Gastroesophageal sphincter (tissue), 4 donors: ENCODE measurements around the gene EPHB1. TPM values are rescaled to one million over a fixed set of nuclear protein-coding genes. Genes with fewer than 3 reads are reported as not detected.

Experiments
- ATAC-seq: fragments of 150-250 bp; one replicate; pipeline ENCODE4 v1.9.1; 2016; ENCODE audit warnings: mild to moderate bottlenecking, moderate library complexity
- H3K27ac ChIP-seq, 4 donors: fragments of 200-600 bp; sonication (generic) in 3 of 4; 1 replicate in 3 of 4; 2 replicates in 1 of 4; pipeline ENCODE4 v1.5.1; 2016 to 2019
- H3K27me3 ChIP-seq: fragments of 200-600 bp; sonication (generic); one replicate; pipeline ENCODE4 v1.5.1; 2019
- H3K36me3 ChIP-seq, 2 donors: fragments of 200-600 bp; sonication (generic); one replicate each; pipeline ENCODE4 v1.5.1; 2019; ENCODE audit warnings: control low read depth in 1 of 2
- H3K4me1 ChIP-seq, 3 donors: fragments of 200-600 bp; sonication (generic); 1 replicate in 2 of 3; 2 replicates in 1 of 3; pipeline ENCODE4 v1.5.1; 2016 to 2019; ENCODE audit warnings: control low read depth in 2 of 3
- H3K4me3 ChIP-seq, 2 donors: fragments of 200-600 bp; sonication (generic); one replicate each; pipeline ENCODE4 v1.5.1; 2019; ENCODE audit warnings: mild to moderate bottlenecking in 1 of 2, moderate library complexity in 1 of 2
- H3K9me3 ChIP-seq, 3 donors: fragments of 200-600 bp; sonication (generic); one replicate each; pipeline ENCODE4 v1.5.1; 2017 to 2019; ENCODE audit warnings: control low read depth in 2 of 3
- EP300 ChIP-seq: sonication (generic); formaldehyde crosslinking; IDR thresholded peaks from one replicate; pipeline ENCODE4 v1.6.1; 2017; ENCODE audit warnings: antibody characterized with exemption, mild to moderate bottlenecking
- POLR2A ChIP-seq, 2 donors: fragments of 450-650 bp; IDR thresholded peaks; one replicate each; pipeline ENCODE4 v1.6.1; 2017; ENCODE audit warnings: antibody characterized with exemption in 2 of 2, mild to moderate bottlenecking in 2 of 2, moderate library complexity in 1 of 2
- POLR2AphosphoS5 ChIP-seq: sonication (generic); formaldehyde crosslinking; IDR thresholded peaks from one replicate; pipeline ENCODE4 v1.6.1; 2017; ENCODE audit warnings: antibody characterized with exemption
- WGBS, 2 donors: methylation state at CpG; one replicate each; pipeline ENCODE4 v1.1.5; 2018; ENCODE audit warnings: low coverage in 1 of 2; 5-methylcytosine and 5-hydroxymethylcytosine counted together
- total RNA-seq, 4 donors: library from RNA; depleted of rRNA; stranded (reverse); fragments of >200 nt; gene quantifications; one replicate each; pipeline ENCODE4 v1.1.0, GENCODE V29; 2016
- TF ChIP-seq, protein P1 (sequence below), 4 experiments: fragments of 200-600 bp in 2 of 4; fragments of 450-650 bp in 2 of 4; sonication (generic) in 1 of 4; IDR thresholded peaks; one replicate each; pipeline ENCODE4 v1.5.1; 2017 to 2019; ENCODE audit warnings: antibody characterized with exemption in 4 of 4, mild to moderate bottlenecking in 2 of 4, moderate library complexity in 2 of 4

Gene EPHB1
- total RNA-seq, 4 donors from 2014 or later, result 0.81 to 5.7 (median 2.5) TPM; not detected in 1

DNA sequence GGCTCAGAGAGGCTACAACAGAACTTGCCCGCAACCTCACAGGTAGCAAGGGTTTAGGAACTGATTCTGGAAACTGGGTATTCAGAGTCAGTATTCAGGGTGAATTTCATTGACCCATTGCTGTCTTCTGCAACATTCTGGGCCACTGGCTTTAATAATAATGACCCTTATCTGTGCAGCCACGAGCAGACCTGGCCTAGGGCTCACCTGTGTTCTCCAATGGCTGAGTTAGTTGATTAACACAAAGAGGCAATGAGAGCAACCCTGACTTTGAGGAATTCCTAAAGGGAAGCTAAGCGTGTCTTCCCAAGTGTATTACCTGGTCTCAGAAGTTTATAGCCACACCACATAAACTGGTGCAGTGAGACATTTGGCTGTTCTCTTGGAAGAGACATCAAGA is 289.9 kb downstream of the EPHB1 start:
- no peaks in the 10 kb centered on the region for H3K36me3 ChIP-seq
- H3K27ac ChIP-seq, result no peak overlapping the region
- no peak for TF ChIP-seq EP300
- TF ChIP-seq POLR2A (IDR thresholded peaks at IDR 0.05), result no peak
- TF ChIP-seq, protein P1, sequence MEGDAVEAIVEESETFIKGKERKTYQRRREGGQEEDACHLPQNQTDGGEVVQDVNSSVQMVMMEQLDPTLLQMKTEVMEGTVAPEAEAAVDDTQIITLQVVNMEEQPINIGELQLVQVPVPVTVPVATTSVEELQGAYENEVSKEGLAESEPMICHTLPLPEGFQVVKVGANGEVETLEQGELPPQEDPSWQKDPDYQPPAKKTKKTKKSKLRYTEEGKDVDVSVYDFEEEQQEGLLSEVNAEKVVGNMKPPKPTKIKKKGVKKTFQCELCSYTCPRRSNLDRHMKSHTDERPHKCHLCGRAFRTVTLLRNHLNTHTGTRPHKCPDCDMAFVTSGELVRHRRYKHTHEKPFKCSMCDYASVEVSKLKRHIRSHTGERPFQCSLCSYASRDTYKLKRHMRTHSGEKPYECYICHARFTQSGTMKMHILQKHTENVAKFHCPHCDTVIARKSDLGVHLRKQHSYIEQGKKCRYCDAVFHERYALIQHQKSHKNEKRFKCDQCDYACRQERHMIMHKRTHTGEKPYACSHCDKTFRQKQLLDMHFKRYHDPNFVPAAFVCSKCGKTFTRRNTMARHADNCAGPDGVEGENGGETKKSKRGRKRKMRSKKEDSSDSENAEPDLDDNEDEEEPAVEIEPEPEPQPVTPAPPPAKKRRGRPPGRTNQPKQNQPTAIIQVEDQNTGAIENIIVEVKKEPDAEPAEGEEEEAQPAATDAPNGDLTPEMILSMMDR (IDR thresholded peaks at IDR 0.05), result no peak
- no peak for TF ChIP-seq POLR2AphosphoS5
- 64% methylated on average over 3 of the region's 3 CpGs; no CpG with 5 or more reads in 1 of the 2 donors for WGBS, 2 donors
- no peaks in the 10 kb centered on the region for H3K9me3 ChIP-seq
- no peak for ATAC-seq
- H3K4me1 ChIP-seq, result no peaks in the 10 kb centered on the region
- no peaks in the 10 kb centered on the region for H3K27me3 ChIP-seq
- no peak overlapping the region for H3K4me3 ChIP-seq

DNA sequence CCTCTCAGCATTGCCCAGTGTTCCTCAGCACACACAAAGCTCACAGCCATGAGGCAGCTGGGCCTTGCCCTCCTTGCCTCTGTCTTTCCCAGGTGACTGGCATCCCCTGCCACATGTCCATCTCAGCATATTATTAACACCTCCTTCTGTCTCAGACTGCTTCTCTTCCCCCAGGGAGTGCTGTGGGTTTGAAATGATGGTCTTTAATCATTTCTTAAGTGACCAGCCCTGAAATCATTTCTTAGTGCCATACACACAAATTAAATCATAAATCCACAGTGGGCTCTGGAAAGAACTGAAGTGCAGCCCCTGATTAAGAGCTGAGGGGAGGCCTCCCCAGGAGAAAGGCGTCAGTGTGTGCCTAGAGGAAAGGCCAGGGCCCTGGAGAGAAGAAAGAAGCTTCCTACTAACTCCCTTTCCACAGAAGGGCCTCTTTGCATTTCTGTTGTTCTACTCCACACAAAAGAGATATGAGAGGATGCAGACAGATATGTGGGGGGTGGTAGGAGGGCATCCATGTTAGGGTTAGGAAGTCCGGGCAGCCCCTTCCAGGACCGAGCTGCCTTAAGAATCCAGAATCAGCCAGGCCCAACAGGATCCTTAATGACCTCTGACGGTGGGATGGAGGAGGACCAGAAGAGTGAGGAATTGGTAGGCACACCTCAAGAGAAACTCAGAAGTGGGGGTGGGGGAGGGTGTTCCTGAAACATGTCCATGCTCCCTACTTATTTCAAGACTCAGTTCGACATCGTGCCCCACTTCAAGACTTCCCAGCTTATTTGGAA is 290.8 kb downstream of the EPHB1 start:
- WGBS, 2 donors, result 79 to 89% methylated on average over 3 to 4 of the region's 6 CpGs
- no peak overlapping the region for H3K4me3 ChIP-seq
- H3K4me1 ChIP-seq, result no peaks in the 10 kb centered on the region
- no peaks in the 10 kb centered on the region for H3K36me3 ChIP-seq
- ATAC-seq, result no peak
- H3K27ac ChIP-seq, result no peak overlapping the region
- H3K27me3 ChIP-seq, result no peaks in the 10 kb centered on the region
- H3K9me3 ChIP-seq, result no peaks in the 10 kb centered on the region
- no peak for TF ChIP-seq EP300
- no peak for TF ChIP-seq POLR2A (IDR thresholded peaks at IDR 0.05)
- TF ChIP-seq, protein P1 (IDR thresholded peaks at IDR 0.05), result no peak
- TF ChIP-seq POLR2AphosphoS5, result no peak

DNA sequence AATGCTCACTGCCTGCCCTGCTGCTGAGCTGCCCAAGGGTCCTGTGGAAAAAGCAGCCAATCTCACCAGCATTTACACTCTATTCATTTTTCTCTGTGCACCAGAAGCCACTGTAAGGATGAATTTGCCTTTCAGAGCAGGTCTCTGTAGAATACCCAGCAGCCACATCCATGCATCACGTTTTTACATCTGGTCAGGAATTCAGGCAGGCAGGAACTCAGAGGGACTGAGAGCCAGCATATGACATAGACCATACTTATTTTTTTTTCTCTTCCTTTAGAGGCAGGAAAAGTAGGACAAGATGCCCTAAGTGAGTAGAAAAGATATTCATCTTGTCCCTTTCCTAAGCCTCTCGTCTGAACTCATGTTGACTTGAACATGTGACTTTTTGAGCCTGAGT is 292.7 kb downstream of the EPHB1 start:
- WGBS, 2 donors, result 28 to 29% methylated on average over 2 of the region's 2 CpGs
- Histone ChIP-seq H3K4me1 (no peaks in the 10 kb centered on the region), H3K27me3 (no peaks in the 10 kb centered on the region), H3K36me3 (no peaks in the 10 kb centered on the region), H3K9me3 (no peaks in the 10 kb centered on the region), H3K27ac (no peak overlapping the region), H3K4me3 (no peak overlapping the region)
- TF ChIP-seq, protein P1 (IDR thresholded peaks at IDR 0.05), result no peak
- no peak for TF ChIP-seq POLR2AphosphoS5
- no peak for TF ChIP-seq POLR2A (IDR thresholded peaks at IDR 0.05)
- TF ChIP-seq EP300, result no peak
- no peak for ATAC-seq

DNA sequence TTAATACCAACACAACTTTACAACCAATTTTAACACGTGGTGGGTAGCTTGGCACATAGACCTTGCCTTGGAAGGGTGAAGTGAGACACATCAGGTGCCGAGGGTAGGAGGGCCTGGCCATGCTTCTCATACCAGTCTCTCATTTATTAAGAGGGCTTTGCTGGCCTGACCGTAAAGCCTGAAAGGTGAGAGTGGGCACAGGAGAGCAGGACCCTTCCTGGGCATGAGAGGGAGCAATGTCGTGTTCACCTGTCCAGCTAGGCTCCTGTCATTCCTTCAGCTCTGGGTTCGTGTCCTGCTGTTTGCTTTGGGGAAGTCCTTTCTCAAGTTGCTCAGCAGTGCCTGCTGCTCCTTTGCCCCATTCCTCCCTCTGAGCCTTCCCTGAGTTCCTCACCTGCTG is 294.4 kb downstream of the EPHB1 start:
- H3K4me1 ChIP-seq, result no peaks in the 10 kb centered on the region
- no peaks in the 10 kb centered on the region for H3K36me3 ChIP-seq
- no peaks in the 10 kb centered on the region for H3K9me3 ChIP-seq
- no peaks in the 10 kb centered on the region for H3K27me3 ChIP-seq
- 31 to 63% methylated on average over 1 to 2 of the region's 5 CpGs for WGBS, 2 donors
- no peak overlapping the region for H3K27ac ChIP-seq
- H3K4me3 ChIP-seq, result no peak overlapping the region
- ATAC-seq, result no peak
- TF ChIP-seq POLR2A (IDR thresholded peaks at IDR 0.05) (no peak), EP300 (no peak)
- TF ChIP-seq, protein P1 (IDR thresholded peaks at IDR 0.05), result no peak

DNA sequence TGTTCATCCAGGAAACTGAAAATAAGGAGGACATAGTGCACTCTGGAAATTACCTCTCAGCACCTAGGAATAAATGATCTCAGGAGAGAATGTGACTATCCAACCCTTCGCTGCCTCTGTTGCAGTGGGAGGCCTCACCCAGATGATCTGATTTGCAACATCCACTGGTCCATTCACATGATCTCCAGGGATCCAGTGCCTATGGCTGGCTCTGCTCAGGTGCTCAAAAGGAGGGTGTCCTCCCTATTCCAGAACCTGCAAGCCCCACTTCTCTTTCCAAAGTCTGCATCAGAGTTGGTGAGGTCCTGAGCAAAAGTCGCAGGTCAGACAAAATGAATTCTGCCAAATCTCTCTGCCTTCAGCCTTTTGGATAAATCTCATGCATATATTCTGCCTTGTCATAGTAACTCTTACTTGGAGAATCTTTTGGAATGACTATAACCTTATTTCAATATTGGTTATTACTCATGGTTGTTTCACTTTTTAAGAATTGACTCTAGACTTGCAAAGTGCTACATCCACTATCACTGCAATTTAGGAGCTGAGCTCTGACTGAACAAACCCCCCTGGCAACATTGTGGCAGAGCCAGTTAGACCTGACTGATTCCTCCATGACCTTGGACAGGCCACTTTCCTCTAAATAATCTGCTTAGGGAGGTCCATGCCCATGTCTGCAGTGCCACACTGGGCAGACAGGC is 295.1 kb downstream of the EPHB1 start:
- TF ChIP-seq POLR2A (IDR thresholded peaks at IDR 0.05), result no peak
- TF ChIP-seq, protein P1 (IDR thresholded peaks at IDR 0.05), result no peak
- TF ChIP-seq POLR2AphosphoS5, result no peak
- TF ChIP-seq EP300, result no peak
- Histone ChIP-seq H3K4me1 (no peaks in the 10 kb centered on the region), H3K27ac (no peak overlapping the region), H3K27me3 (no peaks in the 10 kb centered on the region), H3K4me3 (no peak overlapping the region), H3K9me3 (no peaks in the 10 kb centered on the region), H3K36me3 (no peaks in the 10 kb centered on the region)
- 63 to 83% methylated on average over 1 to 2 of the region's 2 CpGs for WGBS, 2 donors
- no peak for ATAC-seq
